ENCODE measurements around the gene JAG1. TPM values are rescaled to one million over a fixed set of nuclear protein-coding genes. Genes with fewer than 3 reads are reported as not detected.

JAG1 gene
- total RNA-seq, 1 experiment from 2014 or later: 88.0 TPM

- no peaks in the 10 kb centered on the region for H3K27me3 Mint-ChIP-seq (ENCODE audit: insufficient read depth, unreplicated experiment)
- intact Hi-C loops (cut with micrococcal nuclease): no loop called here
- ChIA-PET CTCF (interaction anchor here (0.5 to 3.8 kb wide), 8 partner anchors 11 to 940 kb away, joined by 3 to 19 read pairs (median 4); no protein-coding TSS in a partner anchor), POLR2A (interaction anchor here (0.9 to 12.2 kb wide), 12 partner anchors 8 to 169 kb away, joined by 3 to 170 read pairs (median 19); partner anchors contain the start of genes JAG1, MKKS and SLX4IP)
- no peak overlapping the region for H3K4me3 Mint-ChIP-seq (ENCODE audit: unreplicated experiment)
- peaks cover 7% of the 10 kb centered on the region for H3K36me3 Mint-ChIP-seq (ENCODE audit: insufficient read depth, unreplicated experiment)
- peaks cover 20% of the 10 kb centered on the region for H3K4me1 Mint-ChIP-seq (ENCODE audit: insufficient read depth, unreplicated experiment)
- no TSS peak for BruUV-seq (replicated peaks)
- H3K27ac Mint-ChIP-seq (ENCODE audit: low read depth, unreplicated experiment): peak overlapping the region; percentile 87
- no peak for DNase-seq (ENCODE audit: unreplicated experiment)
- no peak for TF ChIP-seq CTCF (IDR thresholded peaks at IDR 0.05; ENCODE audit: unreplicated experiment)
- no peaks in the 10 kb centered on the region for H3K9me3 Mint-ChIP-seq (ENCODE audit: unreplicated experiment)
Measured at GRCh38 chr20:10603378-10603777, 70.4 kb downstream of the JAG1 start.

- Mint-ChIP-seq H3K27me3 (ENCODE audit: insufficient read depth, unreplicated experiment) (no peaks in the 10 kb centered on the region), H3K27ac (ENCODE audit: low read depth, unreplicated experiment) (no peak overlapping the region), H3K4me3 (ENCODE audit: unreplicated experiment) (no peak overlapping the region), H3K9me3 (ENCODE audit: unreplicated experiment) (no peaks in the 10 kb centered on the region), H3K4me1 (ENCODE audit: insufficient read depth, unreplicated experiment) (peaks cover 21% of the 10 kb centered on the region), H3K36me3 (ENCODE audit: insufficient read depth, unreplicated experiment) (peaks cover 7% of the 10 kb centered on the region)
- POLR2A ChIA-PET: interaction anchor here (0.6 to 12.2 kb wide), 13 partner anchors 9 to 1367 kb away, joined by 3 to 170 read pairs (median 3); partner anchors contain the start of gene JAG1
- DNase-seq (ENCODE audit: unreplicated experiment): no peak
- CTCF ChIA-PET: interaction anchor here (0.7 to 3.8 kb wide), 7 partner anchors 34 to 854 kb away, joined by 3 to 19 read pairs (median 3); no protein-coding TSS in a partner anchor
- TF ChIP-seq CTCF (IDR thresholded peaks at IDR 0.05; ENCODE audit: unreplicated experiment): no peak
- BruUV-seq (replicated peaks): no TSS peak
- intact Hi-C loops (cut with micrococcal nuclease): no loop called here
Measured at GRCh38 chr20:10602221-10602871, 71.5 kb downstream of the JAG1 start.

- ChIA-PET CTCF (interaction anchor here (0.7 to 2.1 kb wide), 7 partner anchors 12 to 76 kb away, joined by 3 to 8 read pairs (median 5); partner anchors contain the start of gene JAG1), POLR2A (interaction anchor here (0.6 to 12.2 kb wide), 25 partner anchors 7 to 599 kb away, joined by 3 to 170 read pairs (median 5); partner anchors contain the start of genes JAG1, MKKS and SLX4IP)
- no peak for DNase-seq (ENCODE audit: unreplicated experiment)
- Mint-ChIP-seq H3K9me3 (ENCODE audit: unreplicated experiment) (peaks cover 5% of the 10 kb centered on the region), H3K36me3 (ENCODE audit: insufficient read depth, unreplicated experiment) (peaks cover 10% of the 10 kb centered on the region), H3K4me3 (ENCODE audit: unreplicated experiment) (no peak overlapping the region), H3K27ac (ENCODE audit: low read depth, unreplicated experiment) (peak overlapping the region; percentile 5), H3K27me3 (ENCODE audit: insufficient read depth, unreplicated experiment) (no peaks in the 10 kb centered on the region), H3K4me1 (ENCODE audit: insufficient read depth, unreplicated experiment) (peaks cover 26% of the 10 kb centered on the region)
- TF ChIP-seq CTCF (IDR thresholded peaks at IDR 0.05; ENCODE audit: unreplicated experiment): no peak
- BruUV-seq (replicated peaks): no TSS peak
- intact Hi-C loops (cut with micrococcal nuclease): no loop called here
Measured at GRCh38 chr20:10597637-10598036, 76.2 kb downstream of the JAG1 start.

GRCh38 chr20:10596710-10597121 is 77.1 kb downstream of the JAG1 start:
- no peak for TF ChIP-seq CTCF (IDR thresholded peaks at IDR 0.05; ENCODE audit: unreplicated experiment)

More at GRCh38 chr20:10596710-10597121, 77.1 kb downstream of the JAG1 start:
- intact Hi-C loops (cut with micrococcal nuclease): no loop called here
- peaks cover 33% of the 10 kb centered on the region for H3K4me1 Mint-ChIP-seq (ENCODE audit: insufficient read depth, unreplicated experiment)
- peak overlapping the region; percentile 5 for H3K27ac Mint-ChIP-seq (ENCODE audit: low read depth, unreplicated experiment)
- CTCF ChIA-PET: interaction anchor here (0.6 to 1.9 kb wide), 10 partner anchors 12 to 853 kb away, joined by 3 to 7 read pairs (median 4); no protein-coding TSS in a partner anchor
- peak; percentile 88 for DNase-seq (ENCODE audit: unreplicated experiment)
- peaks cover 11% of the 10 kb centered on the region for H3K36me3 Mint-ChIP-seq (ENCODE audit: insufficient read depth, unreplicated experiment)
- no peaks in the 10 kb centered on the region for H3K27me3 Mint-ChIP-seq (ENCODE audit: insufficient read depth, unreplicated experiment)
- H3K4me3 Mint-ChIP-seq (ENCODE audit: unreplicated experiment): peak overlapping the region; percentile 2
- no TSS peak for BruUV-seq (replicated peaks)
- H3K9me3 Mint-ChIP-seq (ENCODE audit: unreplicated experiment): peaks cover 7% of the 10 kb centered on the region
- POLR2A ChIA-PET: interaction anchor here (1.1 to 12.2 kb wide), 14 partner anchors 8 to 405 kb away, joined by 3 to 170 read pairs (median 20); partner anchors contain the start of genes JAG1, MKKS and SLX4IP
